DND-41 (cell line): ENCODE measurements around the gene MMP24.
"Not testable (repeated sequence)": the region's sequence is repeated elsewhere in the genome, so short reads cannot be mapped to it uniquely, and the experiment has no call there.

ENCODE experiments used
- ATAC-seq: fragments of 200-7000 bp; cut with Tn5 transposase; 3 replicates; pipeline ENCODE4 v1.9.1; 2021; ENCODE audit warnings: low read depth; ENCODE audit not compliant: insufficient read depth
- DNase-seq: peaks from one replicate; pipeline ENCODE4 v3.0.0-alpha.2; 2020
- H2AFZ ChIP-seq: 2 replicates; pipeline ENCODE4 v1.6.0; 2012; ENCODE audit warnings: low read depth, low read length
- H3K27ac ChIP-seq: 2 replicates; pipeline ENCODE4 v1.5.1; 2012; ENCODE audit warnings: low read length, inconsistent platforms
- H3K27me3 ChIP-seq: fragments of 200-600 bp; sonication (generic); 2 replicates; pipeline ENCODE4 v1.6.0; 2012; ENCODE audit warnings: low read length, mild to moderate bottlenecking, inconsistent platforms; ENCODE audit not compliant: insufficient read depth, poor library complexity
- H3K36me3 ChIP-seq: 2 replicates; pipeline ENCODE4 v1.5.1; 2012; ENCODE audit warnings: low read length, inconsistent platforms; ENCODE audit not compliant: insufficient read depth
- H3K4me1 ChIP-seq: 2 replicates; pipeline ENCODE4 v1.5.1; 2012; ENCODE audit warnings: mild to moderate bottlenecking, low read length; ENCODE audit not compliant: insufficient read depth
- H3K4me2 ChIP-seq: 2 replicates; pipeline ENCODE4 v1.6.0; 2012; ENCODE audit warnings: mild to moderate bottlenecking, moderate library complexity, low read length, inconsistent platforms; ENCODE audit not compliant: insufficient read depth
- H3K4me3 ChIP-seq, 2 experiments: fragments of 200-600 bp in 1 of 2; shearing (Covaris generic) in 1 of 2; 2 replicates each; pipeline ENCODE4 v1.5.1; 2012 to 2016; ENCODE audit warnings: inconsistent platforms in 2 of 2, low read length in 2 of 2, mild to moderate bottlenecking in 2 of 2, low read depth in 1 of 2, moderate library complexity in 1 of 2
- H3K79me2 ChIP-seq: 2 replicates; pipeline ENCODE4 v1.6.0; 2012; ENCODE audit warnings: low read length, inconsistent platforms; ENCODE audit not compliant: insufficient read depth
- H3K9ac ChIP-seq: 2 replicates; pipeline ENCODE4 v1.6.0; 2012; ENCODE audit warnings: low read depth, mild to moderate bottlenecking, inconsistent platforms, low read length, moderate library complexity
- H3K9me3 ChIP-seq: 2 replicates; pipeline ENCODE4 v1.5.1; 2012; ENCODE audit warnings: low read length, moderate library complexity, mild to moderate bottlenecking, inconsistent platforms; ENCODE audit not compliant: insufficient read depth, severe bottlenecking
- H4K20me1 ChIP-seq: 2 replicates; pipeline ENCODE4 v1.6.0; 2012; ENCODE audit warnings: low read length; ENCODE audit not compliant: insufficient read depth
- CTCF ChIP-seq: IDR thresholded peaks from 2 replicates; pipeline ENCODE4 v1.5.1; 2012; ENCODE audit warnings: borderline replicate concordance, low read length, moderate library complexity, mild to moderate bottlenecking; ENCODE audit not compliant: poor library complexity, severe bottlenecking; ENCODE audit errors: extremely low read depth
- EZH2 ChIP-seq: IDR thresholded peaks from 3 replicates; pipeline ENCODE4 v1.6.1; 2012; ENCODE audit warnings: borderline replicate concordance, low read depth, mild to moderate bottlenecking, moderate library complexity, low read length, inconsistent platforms; ENCODE audit not compliant: severe bottlenecking

MMP24 gene

GRCh38 chr20:35181731-35182130 lies 44.8 kb upstream of the MMP24 start:
- no peaks in the 10 kb centered on the region for H3K27me3 ChIP-seq
- H3K27ac ChIP-seq, result no peak overlapping the region
- no peaks in the 10 kb centered on the region for H3K36me3 ChIP-seq
- H3K9ac ChIP-seq, result no peak overlapping the region
- DNase-seq (no peak), ATAC-seq (no peak)
- no peaks in the 10 kb centered on the region for H3K79me2 ChIP-seq
- H3K9me3 ChIP-seq, result no peaks in the 10 kb centered on the region
- TF ChIP-seq CTCF (no peak), EZH2 (no peak)
- H4K20me1 ChIP-seq, result no peaks in the 10 kb centered on the region
- H2AFZ ChIP-seq, result no peak overlapping the region
- H3K4me3 ChIP-seq, result no peak overlapping the region
- H3K4me2 ChIP-seq, result no peak overlapping the region
- H3K4me1 ChIP-seq, result no peaks in the 10 kb centered on the region

- not testable (repeated sequence) for ATAC-seq, H3K27ac ChIP-seq, H3K4me3 ChIP-seq, H3K79me2 ChIP-seq, H2AFZ ChIP-seq, H3K9me3 ChIP-seq, H3K36me3 ChIP-seq, DNase-seq, H3K27me3 ChIP-seq, H3K4me2 ChIP-seq, H4K20me1 ChIP-seq, H3K4me1 ChIP-seq, H3K9ac ChIP-seq
Observed at GRCh38 chr20:35186691-35187289, 39.7 kb upstream of the MMP24 start.

- no peak overlapping the region for H3K27ac ChIP-seq
- no peak overlapping the region for H3K9ac ChIP-seq
- H3K9me3 ChIP-seq, result no peaks in the 10 kb centered on the region
- no peaks in the 10 kb centered on the region for H3K4me1 ChIP-seq
- no peak overlapping the region for H2AFZ ChIP-seq
- DNase-seq, result no peak
- no peaks in the 10 kb centered on the region for H3K79me2 ChIP-seq
- no peaks in the 10 kb centered on the region for H3K27me3 ChIP-seq
- no peaks in the 10 kb centered on the region for H3K36me3 ChIP-seq
- no peak for TF ChIP-seq CTCF
- no peak for TF ChIP-seq EZH2
- H4K20me1 ChIP-seq, result no peaks in the 10 kb centered on the region
- H3K4me2 ChIP-seq, result no peak overlapping the region
- ATAC-seq, result no peak
- no peak overlapping the region for H3K4me3 ChIP-seq
Observed at GRCh38 chr20:35187584-35188190, 38.8 kb upstream of the MMP24 start.

- H3K9me3 ChIP-seq, H3K4me3 ChIP-seq, H3K27ac ChIP-seq, H3K36me3 ChIP-seq, H3K27me3 ChIP-seq, H3K9ac ChIP-seq, H4K20me1 ChIP-seq, H3K4me2 ChIP-seq, H2AFZ ChIP-seq, H3K79me2 ChIP-seq, ATAC-seq, H3K4me1 ChIP-seq, DNase-seq: not testable (repeated sequence)
Observed at GRCh38 chr20:35189223-35189622, 37.3 kb upstream of the MMP24 start.
